Stimulated activated CD4-positive, alpha-beta T cell treated with anti-CD3 and anti-CD28 coated beads, Interleukin-12 subunit alpha, Interleukin-12 subunit beta, amount 100 ng/mL, for 48 hours (primary cell): Measurements from ENCODE around the gene PRAC1.

Experiments
- DNase-seq, 3 donors: peaks; one replicate each; pipeline ENCODE4 v3.0.0-alpha.2; 2020; ENCODE audit warnings: low read depth in 2 of 3, low spot score in 1 of 3

The PRAC1 gene

GRCh38 chr17:48747445-48748363 lies 25.4 kb upstream of the PRAC1 start:
- no peak for DNase-seq

GRCh38 chr17:48746916-48747444 lies 24.7 kb upstream of the PRAC1 start:
- no peak for DNase-seq

- no peak for DNase-seq
Observed at GRCh38 chr17:48745381-48746275, 23.3 kb upstream of the PRAC1 start.

- no peak for DNase-seq
Observed at GRCh38 chr17:48740537-48740936, 18.2 kb upstream of the PRAC1 start.

- no peak for DNase-seq
Observed at GRCh38 chr17:48738803-48739526, 16.6 kb upstream of the PRAC1 start.

- no peak for DNase-seq
Observed at GRCh38 chr17:48738424-48738802, 16.1 kb upstream of the PRAC1 start.

- DNase-seq = no peak
Observed at GRCh38 chr17:48737330-48738043, 15.2 kb upstream of the PRAC1 start.

GRCh38 chr17:48735062-48735351 lies 12.7 kb upstream of the PRAC1 start:
- DNase-seq = no peak

GRCh38 chr17:48734333-48735061 lies 12.2 kb upstream of the PRAC1 start:
- no peak for DNase-seq

- DNase-seq = no peak
Observed at GRCh38 chr17:48733632-48734328, 11.5 kb upstream of the PRAC1 start.

- no peak for DNase-seq
Observed at GRCh38 chr17:48732688-48733629, 10.6 kb upstream of the PRAC1 start.

GRCh38 chr17:48731355-48731754 lies 9.0 kb upstream of the PRAC1 start:
- DNase-seq = no peak

GRCh38 chr17:48730240-48730550 lies 7.9 kb upstream of the PRAC1 start:
- no peak for DNase-seq

GRCh38 chr17:48729335-48730239 lies 7.3 kb upstream of the PRAC1 start:
- DNase-seq = no peak

GRCh38 chr17:48728232-48729231 lies 6.2 kb upstream of the PRAC1 start, which contains the start of gene HOXB13:
HOXB13 (minus strand) TSS chr17:48728750; CDS start chr17:48728593, 157 bp downstream.
- DNase-seq = peak in 2 of 3 donors; percentile 20 to 42
